Loucy (cell line): ENCODE results near the gene CORO7.

Experiments used
- H2AFZ ChIP-seq: fragments of 200-600 bp; sonication (generic); 2 replicates; pipeline ENCODE4 v1.6.0; 2016; ENCODE audit warnings: antibody characterized with exemption, mild to moderate bottlenecking, low read length, moderate library complexity
- H3F3A ChIP-seq: fragments of 200-600 bp; 2 replicates; pipeline ENCODE4 v1.6.0; 2016; ENCODE audit warnings: antibody characterized with exemption, low read depth, mild to moderate bottlenecking
- H3K27me3 ChIP-seq: fragments of 200-600 bp; sonication (generic); 2 replicates; pipeline ENCODE4 v1.6.1; 2014; ENCODE audit warnings: low read length, mild to moderate bottlenecking; ENCODE audit not compliant: insufficient read depth, poor library complexity, severe bottlenecking
- H3K36me3 ChIP-seq: fragments of 200-600 bp; sonication (generic); 2 replicates; pipeline ENCODE4 v1.6.1; 2016; ENCODE audit warnings: low read length; ENCODE audit not compliant: insufficient read depth
- H3K4me1 ChIP-seq: fragments of 200-600 bp; sonication (generic); 2 replicates; pipeline ENCODE4 v1.5.1; 2014; ENCODE audit warnings: low read length, mild to moderate bottlenecking; ENCODE audit not compliant: insufficient read depth, poor library complexity, severe bottlenecking
- H3K4me2 ChIP-seq: fragments of 200-600 bp; sonication (generic); 2 replicates; pipeline ENCODE4 v1.6.0; 2014; ENCODE audit warnings: antibody characterized with exemption, low read length, low read depth, mild to moderate bottlenecking; ENCODE audit not compliant: poor library complexity, severe bottlenecking
- H3K4me3 ChIP-seq: fragments of 200-600 bp; sonication (generic); 2 replicates; pipeline ENCODE4 v1.5.1; 2014; ENCODE audit warnings: low read length, mild to moderate bottlenecking, mixed read lengths; ENCODE audit not compliant: poor library complexity, severe bottlenecking
- H3K79me2 ChIP-seq: fragments of 200-600 bp; sonication (generic); 2 replicates; pipeline ENCODE4 v1.6.1; 2014; ENCODE audit warnings: low read length; ENCODE audit not compliant: insufficient read depth
- H3K9ac ChIP-seq: fragments of 200-600 bp; sonication (generic); 2 replicates; pipeline ENCODE4 v1.6.0; 2014; ENCODE audit warnings: mild to moderate bottlenecking, low read depth, low read length, moderate library complexity; ENCODE audit not compliant: poor library complexity, severe bottlenecking
- H3K9me2 ChIP-seq: fragments of 200-600 bp; sonication (generic); replicated peaks from 2 replicates; pipeline ENCODE4 v1.6.1; 2016; ENCODE audit warnings: low read depth, low read length, mixed read lengths
- H3K9me3 ChIP-seq: fragments of 200-600 bp; sonication (generic); 2 replicates; pipeline ENCODE4 v1.6.1; 2014; ENCODE audit warnings: mild to moderate bottlenecking, antibody characterized with exemption, low read length, low read depth; ENCODE audit not compliant: insufficient read depth
- H4K20me1 ChIP-seq: fragments of 200-600 bp; sonication (generic); 2 replicates; pipeline ENCODE4 v1.6.0; 2014; ENCODE audit warnings: antibody characterized with exemption, low read length, mild to moderate bottlenecking; ENCODE audit not compliant: insufficient read depth, poor library complexity, severe bottlenecking
- EZH2phosphoT487 ChIP-seq: fragments of 200-600 bp; IDR thresholded peaks from 2 replicates; pipeline ENCODE4 v1.6.1; 2018; ENCODE audit warnings: antibody characterized with exemption, mild to moderate bottlenecking, moderate library complexity, borderline replicate concordance
- TF ChIP-seq, protein P1 (sequence below): fragments of 200-600 bp; sonication (generic); conservative IDR thresholded peaks from 2 replicates; pipeline ENCODE4 v1.5.1; 2014; ENCODE audit warnings: mild to moderate bottlenecking, antibody characterized with exemption, low read length

Gene CORO7

DNA sequence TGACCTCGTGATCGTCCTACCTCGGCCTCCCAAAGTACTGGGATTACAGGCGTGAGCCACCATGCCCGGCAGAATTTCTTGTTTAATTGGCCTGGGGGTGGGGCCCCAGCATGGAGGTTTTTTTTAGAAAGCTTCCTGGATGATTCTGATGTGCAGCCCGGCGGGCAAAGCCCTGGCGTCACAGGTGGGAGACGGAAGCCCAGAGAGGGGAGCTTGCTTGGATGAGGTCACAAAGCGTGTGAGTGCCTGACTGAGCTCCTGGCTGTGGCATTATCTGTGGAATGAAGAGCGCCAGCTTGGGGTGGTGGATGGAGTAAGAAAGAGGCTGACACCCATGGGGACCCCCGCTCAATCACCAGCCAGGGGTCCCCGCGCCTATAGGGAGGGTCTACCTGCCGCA lies 40.7 kb downstream of the CORO7 start:
- Histone ChIP-seq H2AFZ (no peak overlapping the region), H3K4me1 (no peaks in the 10 kb centered on the region), H3K9me3 (no peaks in the 10 kb centered on the region), H3K79me2 (no peaks in the 10 kb centered on the region), H3K36me3 (no peaks in the 10 kb centered on the region), H3F3A (no peaks in the 10 kb centered on the region), H3K4me2 (no peak overlapping the region), H3K9me2 (no peaks in the 10 kb centered on the region), H3K4me3 (no peak overlapping the region), H3K27me3 (no peaks in the 10 kb centered on the region), H3K9ac (no peak overlapping the region), H4K20me1 (no peaks in the 10 kb centered on the region)
- TF ChIP-seq, protein P1, sequence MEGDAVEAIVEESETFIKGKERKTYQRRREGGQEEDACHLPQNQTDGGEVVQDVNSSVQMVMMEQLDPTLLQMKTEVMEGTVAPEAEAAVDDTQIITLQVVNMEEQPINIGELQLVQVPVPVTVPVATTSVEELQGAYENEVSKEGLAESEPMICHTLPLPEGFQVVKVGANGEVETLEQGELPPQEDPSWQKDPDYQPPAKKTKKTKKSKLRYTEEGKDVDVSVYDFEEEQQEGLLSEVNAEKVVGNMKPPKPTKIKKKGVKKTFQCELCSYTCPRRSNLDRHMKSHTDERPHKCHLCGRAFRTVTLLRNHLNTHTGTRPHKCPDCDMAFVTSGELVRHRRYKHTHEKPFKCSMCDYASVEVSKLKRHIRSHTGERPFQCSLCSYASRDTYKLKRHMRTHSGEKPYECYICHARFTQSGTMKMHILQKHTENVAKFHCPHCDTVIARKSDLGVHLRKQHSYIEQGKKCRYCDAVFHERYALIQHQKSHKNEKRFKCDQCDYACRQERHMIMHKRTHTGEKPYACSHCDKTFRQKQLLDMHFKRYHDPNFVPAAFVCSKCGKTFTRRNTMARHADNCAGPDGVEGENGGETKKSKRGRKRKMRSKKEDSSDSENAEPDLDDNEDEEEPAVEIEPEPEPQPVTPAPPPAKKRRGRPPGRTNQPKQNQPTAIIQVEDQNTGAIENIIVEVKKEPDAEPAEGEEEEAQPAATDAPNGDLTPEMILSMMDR, result no peak
- no peak for TF ChIP-seq EZH2phosphoT487

DNA sequence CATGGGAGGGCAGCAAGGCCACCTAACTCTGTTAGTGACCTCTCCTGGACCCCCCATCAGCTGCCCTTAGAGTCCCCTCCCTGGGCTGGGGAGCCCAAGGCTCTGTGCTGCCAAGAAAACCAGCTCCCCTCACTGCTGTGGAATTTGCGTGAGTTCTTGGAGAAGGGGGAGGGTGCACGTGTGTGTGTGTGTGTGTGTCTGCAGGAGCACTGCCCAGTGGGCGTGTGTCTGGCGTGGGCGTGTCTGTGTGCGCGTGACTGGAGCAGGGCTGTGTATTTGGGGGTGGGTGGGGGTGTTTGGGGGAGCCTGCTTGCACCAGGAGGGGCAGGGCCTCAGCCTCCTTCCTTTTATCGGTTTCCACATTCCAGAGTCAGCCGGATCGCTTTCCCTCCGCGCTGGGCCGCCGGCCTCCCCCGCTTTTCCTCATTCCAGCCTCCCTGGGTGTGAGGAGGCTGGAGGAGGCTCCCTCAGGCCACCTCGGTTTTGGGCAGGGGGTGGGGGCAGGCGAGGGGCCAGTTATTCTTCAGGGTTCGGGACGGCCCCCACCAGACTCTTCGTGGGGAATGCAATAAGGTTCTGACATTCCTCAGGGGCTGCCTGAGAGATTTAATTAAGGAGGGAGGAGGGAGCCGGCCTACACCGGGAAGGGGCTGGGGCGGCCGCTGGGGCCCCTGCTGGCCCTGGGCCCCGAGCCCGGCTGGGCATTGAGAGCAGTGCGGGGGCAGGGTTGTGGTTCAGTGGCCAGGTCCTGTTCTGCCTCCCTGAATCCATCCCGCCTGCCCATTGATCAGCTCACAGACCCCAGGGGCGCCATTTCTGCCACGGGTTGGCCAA lies 42.3 kb downstream of the CORO7 start:
- H4K20me1 ChIP-seq, result no peaks in the 10 kb centered on the region
- H3K4me1 ChIP-seq, result no peaks in the 10 kb centered on the region
- no peak overlapping the region for H3K9ac ChIP-seq
- no peak overlapping the region for H3K4me2 ChIP-seq
- H3K9me2 ChIP-seq, result no peaks in the 10 kb centered on the region
- H3K79me2 ChIP-seq, result no peaks in the 10 kb centered on the region
- H3F3A ChIP-seq, result no peaks in the 10 kb centered on the region
- no peaks in the 10 kb centered on the region for H3K9me3 ChIP-seq
- TF ChIP-seq EZH2phosphoT487, result no peak
- TF ChIP-seq, protein P1, result no peak
- H3K36me3 ChIP-seq, result no peaks in the 10 kb centered on the region
- no peak overlapping the region for H3K4me3 ChIP-seq
- no peak overlapping the region for H2AFZ ChIP-seq
- H3K27me3 ChIP-seq, result no peaks in the 10 kb centered on the region

DNA sequence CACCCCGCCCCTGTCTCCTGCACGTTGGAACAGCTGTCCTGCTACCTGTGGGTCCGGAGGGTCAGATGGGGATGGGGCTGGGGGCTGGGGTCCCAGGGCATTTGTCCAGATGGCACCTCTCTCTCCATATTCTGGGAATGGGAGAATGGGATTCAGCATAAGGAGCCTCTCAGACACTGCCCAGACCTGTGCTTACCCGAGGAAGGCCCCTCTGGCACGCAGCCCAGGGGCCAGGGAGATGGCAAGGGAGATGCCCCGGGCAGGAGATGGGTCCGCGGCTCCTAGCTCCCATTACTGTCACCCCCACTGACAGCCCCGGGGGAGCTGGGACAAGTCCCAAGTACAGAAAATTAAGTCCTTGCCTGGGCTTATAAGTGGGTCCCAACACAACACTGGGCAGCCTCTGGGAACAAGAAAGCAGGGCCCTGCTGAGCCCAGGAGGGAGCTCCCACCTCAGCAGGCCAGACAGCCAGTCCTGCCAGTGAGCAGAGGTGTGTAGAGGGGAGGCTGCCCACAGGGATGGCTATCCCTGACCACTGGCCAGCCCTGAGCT lies 43.0 kb downstream of the CORO7 start:
- Histone ChIP-seq H4K20me1 (no peaks in the 10 kb centered on the region), H2AFZ (no peak overlapping the region), H3K36me3 (no peaks in the 10 kb centered on the region), H3K79me2 (no peaks in the 10 kb centered on the region), H3K4me2 (no peak overlapping the region), H3K27me3 (no peaks in the 10 kb centered on the region), H3F3A (no peaks in the 10 kb centered on the region), H3K4me1 (no peaks in the 10 kb centered on the region), H3K9me2 (no peaks in the 10 kb centered on the region), H3K9ac (no peak overlapping the region), H3K4me3 (no peak overlapping the region), H3K9me3 (no peaks in the 10 kb centered on the region)
- TF ChIP-seq, protein P1, result no peak
- no peak for TF ChIP-seq EZH2phosphoT487
